Lung (tissue), 12 donors: ENCODE measurements around the gene ZP2. TPM values are rescaled to one million over a fixed set of nuclear protein-coding genes. Genes with fewer than 3 reads are reported as not detected.

Source experiments
- ATAC-seq: fragments of 200-7000 bp; cut with Tn5 transposase; one replicate; pipeline ENCODE4 v1.9.1; 2020; ENCODE audit warnings: moderate number of reproducible peaks; ENCODE audit not compliant: insufficient read depth, low FRiP score
- DNase-seq, 3 donors: peaks; one replicate each; pipeline ENCODE4 v3.0.0-alpha.2; 2013 to 2017
- H3K27ac ChIP-seq, 2 donors: one replicate each; pipeline ENCODE4 v1.5.1; 2013; ENCODE audit warnings: mild to moderate bottlenecking in 2 of 2, moderate library complexity in 2 of 2, control low read depth in 1 of 2, inconsistent platforms in 1 of 2, low read depth in 1 of 2, low read length in 1 of 2
- H3K27me3 ChIP-seq, 3 donors: one replicate each; pipeline ENCODE4 v1.5.1; 2013; ENCODE audit warnings: low read length in 2 of 3; ENCODE audit not compliant: control insufficient read depth in 3 of 3, insufficient read depth in 3 of 3
- H3K36me3 ChIP-seq, 4 donors: one replicate each; pipeline ENCODE4 v1.5.1; 2013; ENCODE audit warnings: low read length in 4 of 4, mild to moderate bottlenecking in 1 of 4, moderate library complexity in 1 of 4; ENCODE audit not compliant: control insufficient read depth in 4 of 4, insufficient read depth in 4 of 4
- H3K4me1 ChIP-seq, 5 donors: one replicate each; pipeline ENCODE4 v1.5.1; 2013; ENCODE audit warnings: low read length in 5 of 5, mild to moderate bottlenecking in 2 of 5, moderate library complexity in 1 of 5; ENCODE audit not compliant: control insufficient read depth in 5 of 5, insufficient read depth in 5 of 5
- H3K4me3 ChIP-seq: one replicate; pipeline ENCODE4 v1.5.1; 2013; ENCODE audit warnings: mild to moderate bottlenecking, control low read depth, moderate library complexity
- H3K9ac ChIP-seq, 2 donors: one replicate each; pipeline ENCODE4 v1.5.1; 2013; ENCODE audit warnings: low read length in 2 of 2, control low read depth in 1 of 2; ENCODE audit not compliant: insufficient read depth in 1 of 2
- H3K9me3 ChIP-seq, 4 donors: one replicate each; pipeline ENCODE4 v1.5.1; 2013; ENCODE audit warnings: low read length in 3 of 4, mild to moderate bottlenecking in 1 of 4, moderate library complexity in 1 of 4; ENCODE audit not compliant: control insufficient read depth in 4 of 4, insufficient read depth in 3 of 4
- WGBS, 2 donors: extraction: QIAGEN DNeasy Blood & Tissue Kit; methylation state at CpG; one replicate each; pipeline ENCODE4 v1.1.7; 2013; 5-methylcytosine and 5-hydroxymethylcytosine counted together
- polyA plus RNA-seq, 2 donors: library from polyadenylated mRNA; stranded (reverse); fragments of 200-250 nt; gene quantifications; one replicate each; pipeline ENCODE4 v1.2.1, GENCODE V29; 2013
- total RNA-seq, 2 donors: library from RNA; depleted of rRNA in 1 of 2; stranded (reverse); fragments of >200 nt in 1 of 2; gene quantifications; one replicate each; pipeline ENCODE4 v1.2.1, GENCODE V29; 2014 to 2021
- TF ChIP-seq, protein P1 (sequence below): IDR thresholded peaks from 2 replicates; pipeline ENCODE4 v1.5.1; 2012; ENCODE audit warnings: mild to moderate bottlenecking; ENCODE audit errors: control extremely low read depth, extremely low read depth
- donor health status: control.
- donor health status: control.
- donor health status: Bipolar disorder and iron deficiency.
- donor health status: healthy.
- donor health status: DM: yes; HTN: yes; CAD: no.

The ZP2 gene
- total and polyA plus RNA-seq, 4 donors: 0.17 TPM; not detected in 3

DNA sequence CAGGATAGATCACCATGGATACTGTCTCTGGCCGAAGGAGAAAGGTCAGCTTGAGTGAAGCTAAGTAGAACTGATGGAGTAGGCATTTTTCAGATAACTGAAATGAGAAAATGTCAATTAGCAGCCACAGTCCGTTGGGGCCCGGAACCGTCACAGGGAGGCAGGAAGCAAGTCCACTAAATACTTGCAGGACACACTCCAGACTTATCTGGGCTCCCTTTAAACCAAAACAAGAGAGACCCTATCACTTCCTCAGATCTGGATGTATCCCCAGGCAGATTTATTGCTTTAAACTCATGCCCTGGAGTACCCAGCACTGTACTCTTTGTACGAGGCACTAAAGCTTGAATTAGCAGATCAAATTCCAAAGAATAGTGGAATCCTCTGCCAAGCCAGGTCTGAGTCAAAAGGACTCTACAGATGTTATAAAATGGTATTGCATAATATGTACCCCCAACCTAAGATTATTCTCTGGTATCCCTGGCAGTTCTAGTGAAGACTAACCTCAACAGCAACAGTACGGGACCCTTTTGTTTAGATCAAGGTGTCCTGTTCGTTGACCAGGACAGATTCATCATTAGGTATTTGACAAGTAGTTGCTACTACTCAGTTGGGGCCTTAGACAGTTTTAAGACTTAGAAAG, 8.1 kb downstream of the ZP2 start:
- DNase-seq (no peak), ATAC-seq (no peak)
- H3K27me3 ChIP-seq: no peaks in the 10 kb centered on the region
- TF ChIP-seq, protein P1, sequence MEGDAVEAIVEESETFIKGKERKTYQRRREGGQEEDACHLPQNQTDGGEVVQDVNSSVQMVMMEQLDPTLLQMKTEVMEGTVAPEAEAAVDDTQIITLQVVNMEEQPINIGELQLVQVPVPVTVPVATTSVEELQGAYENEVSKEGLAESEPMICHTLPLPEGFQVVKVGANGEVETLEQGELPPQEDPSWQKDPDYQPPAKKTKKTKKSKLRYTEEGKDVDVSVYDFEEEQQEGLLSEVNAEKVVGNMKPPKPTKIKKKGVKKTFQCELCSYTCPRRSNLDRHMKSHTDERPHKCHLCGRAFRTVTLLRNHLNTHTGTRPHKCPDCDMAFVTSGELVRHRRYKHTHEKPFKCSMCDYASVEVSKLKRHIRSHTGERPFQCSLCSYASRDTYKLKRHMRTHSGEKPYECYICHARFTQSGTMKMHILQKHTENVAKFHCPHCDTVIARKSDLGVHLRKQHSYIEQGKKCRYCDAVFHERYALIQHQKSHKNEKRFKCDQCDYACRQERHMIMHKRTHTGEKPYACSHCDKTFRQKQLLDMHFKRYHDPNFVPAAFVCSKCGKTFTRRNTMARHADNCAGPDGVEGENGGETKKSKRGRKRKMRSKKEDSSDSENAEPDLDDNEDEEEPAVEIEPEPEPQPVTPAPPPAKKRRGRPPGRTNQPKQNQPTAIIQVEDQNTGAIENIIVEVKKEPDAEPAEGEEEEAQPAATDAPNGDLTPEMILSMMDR: no peak
- no peak overlapping the region for H3K9ac ChIP-seq
- H3K36me3 ChIP-seq: no peaks in the 10 kb centered on the region
- 53% methylated on average over 7 of the region's 7 CpGs for WGBS, 2 donors
- H3K9me3 ChIP-seq: no peaks in the 10 kb centered on the region
- H3K4me1 ChIP-seq: no peaks in the 10 kb centered on the region
- no peak overlapping the region for H3K4me3 ChIP-seq
- H3K27ac ChIP-seq: no peak overlapping the region

DNA sequence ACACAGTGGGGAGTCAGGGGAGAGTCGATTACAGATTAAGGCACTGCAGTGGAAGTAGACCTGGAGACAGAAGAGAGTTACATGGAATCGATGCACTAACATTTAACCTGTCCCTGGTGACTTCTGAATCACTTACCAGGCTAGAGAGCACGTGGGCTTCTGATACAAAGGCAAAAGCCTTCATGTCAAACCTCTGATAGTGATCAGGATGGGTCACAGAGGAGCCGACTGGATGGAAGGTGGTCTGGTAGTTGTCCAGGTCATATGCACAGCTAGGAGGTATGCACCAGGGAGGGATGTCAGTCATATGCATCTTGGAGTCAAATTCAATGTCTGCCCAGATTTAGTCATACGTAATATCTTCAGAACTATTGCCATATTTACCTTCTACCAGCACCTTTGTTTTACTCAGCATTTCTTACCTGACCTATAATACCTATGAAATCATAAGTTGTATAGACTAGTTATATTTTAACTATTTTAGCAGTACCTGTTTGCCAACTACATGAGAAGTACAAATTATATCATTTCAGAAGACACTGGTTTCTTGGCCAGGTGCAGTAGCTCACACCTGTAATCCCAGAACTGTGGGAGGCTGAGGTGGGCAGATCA, 11.7 kb downstream of the ZP2 start:
- no peak overlapping the region for H3K9ac ChIP-seq

DNA sequence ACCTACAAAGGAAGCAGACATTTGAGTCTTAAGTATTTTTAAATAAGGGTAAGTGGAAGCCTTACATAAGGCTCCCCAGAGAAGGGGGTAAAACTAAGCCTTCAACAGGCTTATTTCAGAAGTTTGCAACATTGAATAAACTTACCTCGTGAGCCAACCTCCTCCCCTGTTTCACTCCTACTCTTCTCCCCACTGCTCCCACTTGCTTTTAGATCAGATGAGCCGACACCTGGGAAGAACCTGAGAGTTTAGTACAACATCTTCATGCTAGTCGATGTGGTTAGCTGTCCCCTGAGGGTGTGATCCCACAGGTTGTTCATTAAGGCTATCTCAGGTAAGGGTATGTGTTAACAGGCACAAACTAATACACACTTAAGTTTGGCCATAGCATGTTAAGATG, 13.8 kb downstream of the ZP2 start:
- Histone ChIP-seq H3K4me3 (no peak overlapping the region), H3K4me1 (no peaks in the 10 kb centered on the region), H3K9ac (no peak overlapping the region), H3K27ac (no peak overlapping the region), H3K9me3 (no peaks in the 10 kb centered on the region), H3K27me3 (peaks cover 0 to 3% (median 2%) of the 10 kb centered on the region in 3 donors), H3K36me3 (no peaks in the 10 kb centered on the region)
- no peak for DNase-seq
- 82 to 93% methylated on average over 3 of the region's 3 CpGs for WGBS, 2 donors
- no peak for ATAC-seq
- TF ChIP-seq, protein P1: no peak

More for the DNA sequence above, 11.7 kb downstream of the ZP2 start:
- TF ChIP-seq, protein P1: no peak
- H3K36me3 ChIP-seq: no peaks in the 10 kb centered on the region
- H3K9me3 ChIP-seq: no peaks in the 10 kb centered on the region
- DNase-seq (no peak), ATAC-seq (no peak)
- H3K27ac ChIP-seq: no peak overlapping the region
- WGBS, 2 donors: 82 to 84% methylated on average over 5 of the region's 5 CpGs
- no peaks in the 10 kb centered on the region for H3K4me1 ChIP-seq
- no peak overlapping the region for H3K4me3 ChIP-seq
- H3K27me3 ChIP-seq: no peaks in the 10 kb centered on the region
